Choroid plexus epithelial cell (primary cell): ENCODE data around the gene TAF15.

Experiments used
- DNase-seq: peaks from one replicate; pipeline ENCODE4 v3.0.0-alpha.2; 2010; ENCODE audit warnings: low read depth
- H3K4me3 ChIP-seq: 2 replicates; pipeline ENCODE4 v1.5.1; 2011; ENCODE audit warnings: low read depth, mild to moderate bottlenecking, control low read depth, low read length, moderate library complexity
- TF ChIP-seq, protein P1 (sequence below): conservative IDR thresholded peaks from 2 replicates; pipeline ENCODE4 v1.5.1; 2011; ENCODE audit warnings: low read depth, mild to moderate bottlenecking, control low read depth, inconsistent platforms, low read length, moderate library complexity

TAF15 gene

DNA sequence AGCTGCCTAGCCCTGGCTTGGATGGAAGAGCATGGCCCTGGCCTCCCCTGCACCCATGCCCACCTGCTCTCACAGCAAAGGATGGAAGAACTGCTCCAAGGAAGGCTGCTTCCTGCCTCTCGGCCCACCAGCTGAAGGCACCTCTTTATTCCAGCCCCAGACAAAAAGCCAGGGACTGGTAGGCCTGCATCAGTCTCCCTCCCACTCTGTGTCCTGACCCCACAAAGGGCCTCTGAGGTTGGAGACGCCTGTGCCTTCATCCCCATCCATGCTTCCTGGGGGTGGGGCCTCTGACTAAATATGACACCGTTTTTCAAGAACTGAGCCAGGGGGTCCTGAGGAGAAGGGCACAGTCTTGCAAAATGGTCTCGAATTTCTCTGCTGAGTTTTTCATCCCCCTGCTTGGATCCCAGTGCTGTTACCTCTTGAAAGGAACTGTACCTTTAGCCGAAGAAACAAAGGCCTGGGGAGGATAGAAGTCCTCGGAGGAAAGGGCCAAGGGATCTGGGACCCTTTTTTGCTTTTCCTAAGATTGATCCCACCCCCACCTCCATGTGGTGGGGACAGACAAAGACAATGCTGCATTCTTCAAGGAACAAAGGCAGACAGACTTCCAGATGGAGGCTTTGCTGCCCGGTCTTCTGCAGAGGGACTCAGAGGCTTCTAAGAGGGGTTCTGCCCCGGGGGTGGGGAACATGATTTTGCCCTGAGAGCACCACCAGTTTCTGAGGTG, 43.4 kb upstream of the TAF15 start:
- TF ChIP-seq, protein P1, sequence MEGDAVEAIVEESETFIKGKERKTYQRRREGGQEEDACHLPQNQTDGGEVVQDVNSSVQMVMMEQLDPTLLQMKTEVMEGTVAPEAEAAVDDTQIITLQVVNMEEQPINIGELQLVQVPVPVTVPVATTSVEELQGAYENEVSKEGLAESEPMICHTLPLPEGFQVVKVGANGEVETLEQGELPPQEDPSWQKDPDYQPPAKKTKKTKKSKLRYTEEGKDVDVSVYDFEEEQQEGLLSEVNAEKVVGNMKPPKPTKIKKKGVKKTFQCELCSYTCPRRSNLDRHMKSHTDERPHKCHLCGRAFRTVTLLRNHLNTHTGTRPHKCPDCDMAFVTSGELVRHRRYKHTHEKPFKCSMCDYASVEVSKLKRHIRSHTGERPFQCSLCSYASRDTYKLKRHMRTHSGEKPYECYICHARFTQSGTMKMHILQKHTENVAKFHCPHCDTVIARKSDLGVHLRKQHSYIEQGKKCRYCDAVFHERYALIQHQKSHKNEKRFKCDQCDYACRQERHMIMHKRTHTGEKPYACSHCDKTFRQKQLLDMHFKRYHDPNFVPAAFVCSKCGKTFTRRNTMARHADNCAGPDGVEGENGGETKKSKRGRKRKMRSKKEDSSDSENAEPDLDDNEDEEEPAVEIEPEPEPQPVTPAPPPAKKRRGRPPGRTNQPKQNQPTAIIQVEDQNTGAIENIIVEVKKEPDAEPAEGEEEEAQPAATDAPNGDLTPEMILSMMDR = no peak
- no peak overlapping the region for H3K4me3 ChIP-seq
- no peak for DNase-seq

DNA sequence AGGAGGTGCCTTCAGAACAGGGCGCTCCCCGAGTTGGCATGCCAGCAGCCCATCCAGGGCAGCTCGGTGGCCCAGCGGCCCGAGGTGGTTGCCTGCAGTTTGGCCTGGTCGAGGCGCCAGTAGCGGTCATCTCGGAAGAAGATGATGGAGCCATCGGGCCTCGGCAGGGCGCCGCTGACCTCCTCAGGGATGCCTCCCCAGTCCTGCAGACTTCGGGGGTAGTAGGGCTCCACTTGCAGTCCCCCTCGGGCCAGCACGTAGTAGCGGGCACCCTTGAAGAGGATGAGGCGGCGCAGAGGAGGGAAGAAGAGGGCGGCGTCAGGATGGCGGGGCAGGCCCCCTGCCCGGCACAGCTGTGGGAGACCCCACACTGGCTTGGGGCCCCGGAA, 42.8 kb upstream of the TAF15 start:
- DNase-seq = no peak
- TF ChIP-seq, protein P1 = no peak

DNA sequence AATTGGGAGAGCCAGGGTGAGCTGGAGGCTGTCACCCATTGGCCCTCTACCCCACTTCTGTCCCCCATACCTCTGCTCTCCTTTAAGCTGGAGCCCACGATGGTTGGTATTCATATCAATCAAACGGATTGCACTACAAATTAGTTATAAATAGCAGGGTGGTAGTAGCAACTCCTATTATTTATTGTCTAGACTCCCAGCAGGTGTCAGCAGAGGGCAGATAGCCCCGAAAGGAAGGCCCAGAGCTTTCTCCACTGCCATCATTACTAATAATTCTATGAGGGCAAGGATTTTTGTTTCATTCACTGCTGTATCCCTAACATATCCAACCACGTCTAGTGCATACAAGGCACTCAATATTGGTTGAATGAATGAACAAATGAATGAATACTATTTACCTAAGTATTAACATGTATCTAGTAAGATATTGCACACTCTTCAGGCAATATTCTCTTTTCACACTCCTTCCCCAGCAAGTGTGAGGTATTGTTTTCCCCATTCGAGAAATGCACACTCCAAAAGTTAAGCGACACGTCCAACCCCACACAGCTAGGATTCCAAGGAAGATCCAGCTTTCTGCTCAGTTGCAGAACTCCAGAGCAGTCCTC, 42.3 kb upstream of the TAF15 start:
- no peak overlapping the region for H3K4me3 ChIP-seq
- TF ChIP-seq, protein P1 = peak; percentile 81
- peak; percentile 71 for DNase-seq

More for the DNA sequence above, 42.8 kb upstream of the TAF15 start:
- no peak overlapping the region for H3K4me3 ChIP-seq

DNA sequence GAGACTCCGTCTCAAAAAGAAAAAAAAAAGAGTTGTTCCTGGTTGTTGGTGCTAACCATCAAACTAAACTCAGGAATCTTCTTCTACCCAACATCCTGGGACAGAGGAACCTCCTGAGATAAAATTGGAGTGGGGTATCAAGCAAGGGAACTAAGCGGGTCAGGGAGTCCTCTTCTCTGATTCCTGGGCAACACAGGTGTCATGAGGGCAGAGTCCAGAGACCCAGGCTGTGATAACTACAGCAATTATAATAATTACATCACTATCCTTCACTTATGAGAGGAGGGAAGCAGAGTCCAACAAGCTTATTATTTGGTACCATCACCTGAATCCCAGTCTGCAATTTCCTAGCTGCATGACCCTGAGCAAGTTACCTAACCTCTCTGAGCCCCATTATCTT, 40.5 kb upstream of the TAF15 start:
- H3K4me3 ChIP-seq = no peak overlapping the region
- no peak for DNase-seq
- TF ChIP-seq, protein P1 = no peak

DNA sequence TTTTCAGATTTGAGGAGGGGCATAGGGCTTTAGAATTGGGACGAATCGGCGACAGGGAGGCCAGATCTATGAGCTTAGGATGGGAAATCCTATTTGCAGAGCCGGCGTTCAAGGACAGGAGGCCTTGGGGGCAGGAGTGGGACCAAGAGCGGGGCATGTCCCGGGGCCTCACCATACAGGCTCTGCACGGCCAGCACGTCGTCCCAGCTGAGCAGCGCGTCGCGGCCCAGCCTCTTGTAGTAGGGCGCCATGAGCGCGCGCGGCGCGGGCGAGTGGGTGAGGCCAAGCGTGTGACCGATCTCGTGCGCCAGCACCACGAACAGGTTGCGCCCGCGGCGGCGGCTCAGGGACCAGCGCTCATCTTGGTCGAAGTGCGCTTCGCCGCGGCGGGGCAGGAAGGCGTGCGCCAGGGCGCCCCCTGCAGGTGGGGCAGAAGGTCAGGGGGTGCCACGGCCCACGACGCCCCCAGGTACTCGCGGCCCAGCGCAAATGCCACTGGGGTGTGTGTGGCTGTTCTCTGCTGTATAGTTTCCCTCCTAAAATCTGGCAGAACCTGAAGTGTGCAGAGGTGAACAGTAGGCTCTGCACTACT, 39.3 kb upstream of the TAF15 start:
- no peak for DNase-seq
- no peak overlapping the region for H3K4me3 ChIP-seq
- TF ChIP-seq, protein P1 = no peak

DNA sequence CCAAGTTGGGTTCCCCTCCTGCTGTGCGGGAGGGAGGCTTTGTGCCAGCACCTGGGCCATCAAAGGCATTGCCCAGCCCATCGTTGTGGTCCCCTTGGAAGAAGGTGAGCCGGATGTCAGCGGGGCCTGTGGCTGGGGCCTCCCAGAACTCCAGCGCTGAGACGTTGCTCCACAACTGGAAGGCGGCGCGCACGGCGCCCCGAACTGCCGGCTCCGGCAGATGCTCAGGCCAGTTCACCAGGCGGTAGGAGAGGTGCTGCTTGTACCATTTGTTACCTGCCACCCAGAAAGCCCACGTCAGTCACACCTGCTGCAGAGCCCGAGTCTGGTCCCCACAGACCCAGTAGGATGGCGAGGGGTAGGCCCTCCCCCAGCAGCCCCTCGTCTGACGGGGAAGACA, 36.2 kb upstream of the TAF15 start:
- no peak overlapping the region for H3K4me3 ChIP-seq
- no peak for DNase-seq
- TF ChIP-seq, protein P1 = no peak
